ENCODE data around the gene PLAAT4.
"Not testable (repeated sequence)": the region's sequence is repeated elsewhere in the genome, so short reads cannot be mapped to it uniquely, and the experiment has no call there.

PLAAT4 gene

DNA sequence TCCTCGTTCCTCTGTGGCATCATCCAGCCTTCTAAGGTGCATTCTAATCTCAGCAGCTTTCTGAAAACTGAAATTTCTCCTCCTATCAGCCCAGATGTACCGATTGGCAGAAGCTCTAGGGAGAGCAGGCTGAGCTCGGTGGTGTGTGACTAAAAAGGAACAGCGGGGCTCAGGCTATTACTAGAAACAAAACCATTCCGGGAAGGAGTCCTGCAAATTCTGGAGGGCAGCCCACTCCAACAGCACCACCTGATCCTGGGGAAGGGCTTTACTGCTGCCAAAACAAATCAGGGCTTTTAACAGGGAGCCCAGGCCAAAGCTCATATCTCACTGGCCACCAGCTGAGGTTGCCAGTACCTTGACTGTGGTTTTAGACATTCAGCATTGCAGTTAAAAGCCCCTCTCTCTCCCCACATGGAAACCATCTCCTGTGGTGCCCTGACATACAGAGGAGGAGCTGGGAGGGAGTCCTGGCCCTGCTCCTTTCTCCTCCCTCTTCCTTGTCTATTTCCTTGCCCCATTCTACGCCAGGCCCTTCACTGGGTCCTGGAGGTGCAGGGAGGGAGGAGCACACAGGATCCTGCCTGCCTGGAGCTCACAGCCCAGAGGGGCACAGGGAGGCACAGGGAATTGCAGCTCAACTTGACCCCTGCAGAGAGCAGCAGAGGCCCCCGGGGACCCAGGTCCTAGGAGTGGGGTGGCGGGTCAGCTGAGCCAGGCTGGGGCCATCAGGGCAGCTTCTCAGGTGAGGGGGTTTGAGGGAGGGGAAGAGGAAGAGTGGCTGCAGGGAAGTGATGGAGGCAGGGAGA is 889 bp downstream of the PLAAT4 start:
- DNase-seq = peak in 45 of 51 donors; percentile 13 to 85 (median 55)

DNA sequence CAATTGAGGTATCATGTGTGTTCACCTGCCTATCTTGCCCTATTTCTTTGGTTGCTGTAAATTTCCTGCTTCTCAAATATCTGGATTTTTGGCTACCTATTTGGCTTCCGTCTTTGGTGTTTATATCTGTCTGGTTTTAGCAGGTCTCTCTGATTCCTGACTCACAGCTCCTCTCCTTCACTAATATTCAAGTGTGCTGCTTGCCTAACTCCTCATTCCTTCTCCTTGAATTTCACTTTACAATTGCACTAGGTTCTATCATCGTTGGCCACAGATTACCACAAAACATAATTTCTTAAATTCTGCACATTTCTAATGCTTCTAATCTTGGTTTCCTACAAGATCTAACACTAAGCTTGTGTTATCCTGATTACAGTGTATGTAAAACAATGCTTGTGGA is 5.9 kb downstream of the PLAAT4 start:
- not testable (repeated sequence) for DNase-seq

DNA sequence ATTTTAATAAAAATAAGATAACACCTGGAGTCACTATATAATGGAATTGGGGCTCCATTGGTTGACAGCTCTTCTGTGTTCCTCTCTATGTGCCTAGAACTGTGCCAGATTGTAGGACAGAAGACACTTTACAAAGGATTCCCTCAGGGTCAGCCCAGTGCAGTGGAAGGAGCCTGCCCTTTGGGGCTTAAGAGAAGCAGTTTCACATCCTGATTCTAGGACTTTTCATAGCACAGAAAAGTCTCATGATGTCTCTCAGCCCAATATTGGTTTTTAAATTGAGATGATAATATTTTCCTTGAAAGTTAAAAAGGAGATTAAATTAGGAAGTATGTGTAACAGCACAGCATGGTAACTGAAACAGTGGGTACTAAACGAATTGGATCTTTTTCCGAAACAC is 7.1 kb downstream of the PLAAT4 start:
- DNase-seq = no peak

DNA sequence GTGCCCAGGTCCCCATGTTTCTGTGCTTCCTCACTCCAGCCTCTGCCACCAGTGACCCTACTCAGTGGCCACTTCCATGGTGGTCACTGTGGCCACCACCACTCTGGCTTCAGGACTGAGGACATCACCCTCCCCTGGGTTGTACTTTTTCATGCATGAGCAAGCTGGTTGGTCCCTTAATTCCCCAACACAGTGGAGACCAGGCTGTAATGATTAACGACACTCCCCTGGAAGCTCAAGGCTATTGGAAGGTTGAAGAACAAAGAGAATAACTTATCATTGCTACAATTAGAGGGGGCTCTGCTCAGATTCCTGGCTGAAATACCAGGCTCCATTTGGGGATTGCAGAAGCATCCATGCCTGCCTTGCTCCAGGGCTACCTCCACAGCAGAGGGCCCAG is 10.5 kb downstream of the PLAAT4 start:
- DNase-seq = no peak

DNA sequence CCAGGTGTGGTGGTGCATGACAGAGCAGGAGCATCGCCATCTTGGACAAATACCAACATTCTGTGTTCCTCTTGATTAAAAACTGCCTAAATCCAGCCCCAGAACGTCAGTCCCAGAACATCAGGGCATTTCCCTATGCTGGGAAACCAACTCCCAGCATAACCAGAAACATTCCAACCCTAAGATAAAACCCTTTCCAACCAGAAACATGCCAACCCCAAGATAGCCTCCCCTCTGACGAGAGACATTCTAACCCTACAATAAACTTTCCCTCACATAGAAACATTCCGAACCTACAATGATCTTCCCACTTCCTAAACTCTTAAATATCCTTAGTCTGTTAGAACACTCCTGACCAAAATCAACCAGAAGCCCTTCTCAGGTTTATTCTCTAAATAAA is 11.6 kb downstream of the PLAAT4 start:
- DNase-seq = no peak

DNA sequence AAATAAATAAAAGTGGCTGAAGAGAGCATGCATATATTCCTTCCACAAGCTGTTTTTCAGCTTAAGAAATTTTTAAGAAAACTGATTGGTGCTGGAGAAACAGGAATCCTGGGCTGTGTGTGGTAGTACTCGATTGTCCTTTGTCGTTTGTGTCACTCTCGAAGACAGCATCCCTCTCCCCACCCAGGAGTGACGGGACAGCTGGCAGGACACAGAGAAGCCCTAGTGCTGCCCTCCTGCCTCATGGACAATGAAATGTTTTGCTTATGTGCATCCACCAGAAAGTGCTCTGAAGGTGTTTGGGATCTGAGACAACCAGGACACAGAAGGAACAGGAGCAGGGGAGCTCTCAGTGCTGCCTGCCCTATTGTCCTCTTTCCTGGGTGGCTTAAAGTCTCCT is 12.8 kb downstream of the PLAAT4 start:
- DNase-seq = peak in 12 of 51 donors; percentile 15 to 46 (median 24)

DNA sequence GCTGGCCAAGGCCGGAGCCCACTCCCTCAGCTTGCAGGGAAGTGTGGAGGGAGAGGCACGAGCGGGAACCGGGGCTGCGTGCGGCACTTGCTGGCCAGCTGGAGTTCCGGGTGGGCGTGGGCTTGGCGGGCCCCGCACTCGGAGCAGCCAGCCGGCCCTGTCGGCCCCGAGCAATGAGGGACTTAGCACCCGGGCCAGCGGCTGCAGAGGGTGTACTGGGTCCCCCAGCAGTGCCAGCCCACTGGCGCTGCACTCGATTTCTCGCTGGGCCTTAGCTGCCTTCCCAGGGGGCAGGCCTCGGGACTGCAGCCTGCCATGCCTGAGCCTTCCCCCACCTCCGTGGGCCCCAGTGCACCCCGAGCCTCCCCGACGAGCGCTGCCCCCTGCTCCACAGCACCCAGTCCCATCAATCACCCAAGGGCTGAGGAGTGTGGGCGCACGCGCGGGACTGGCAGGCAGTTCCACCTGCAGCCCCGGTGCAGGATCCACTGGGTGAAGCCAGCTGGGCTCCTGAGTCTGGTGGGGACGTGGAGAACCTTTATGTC is 13.6 kb downstream of the PLAAT4 start:
- not testable (repeated sequence) for DNase-seq

DNA sequence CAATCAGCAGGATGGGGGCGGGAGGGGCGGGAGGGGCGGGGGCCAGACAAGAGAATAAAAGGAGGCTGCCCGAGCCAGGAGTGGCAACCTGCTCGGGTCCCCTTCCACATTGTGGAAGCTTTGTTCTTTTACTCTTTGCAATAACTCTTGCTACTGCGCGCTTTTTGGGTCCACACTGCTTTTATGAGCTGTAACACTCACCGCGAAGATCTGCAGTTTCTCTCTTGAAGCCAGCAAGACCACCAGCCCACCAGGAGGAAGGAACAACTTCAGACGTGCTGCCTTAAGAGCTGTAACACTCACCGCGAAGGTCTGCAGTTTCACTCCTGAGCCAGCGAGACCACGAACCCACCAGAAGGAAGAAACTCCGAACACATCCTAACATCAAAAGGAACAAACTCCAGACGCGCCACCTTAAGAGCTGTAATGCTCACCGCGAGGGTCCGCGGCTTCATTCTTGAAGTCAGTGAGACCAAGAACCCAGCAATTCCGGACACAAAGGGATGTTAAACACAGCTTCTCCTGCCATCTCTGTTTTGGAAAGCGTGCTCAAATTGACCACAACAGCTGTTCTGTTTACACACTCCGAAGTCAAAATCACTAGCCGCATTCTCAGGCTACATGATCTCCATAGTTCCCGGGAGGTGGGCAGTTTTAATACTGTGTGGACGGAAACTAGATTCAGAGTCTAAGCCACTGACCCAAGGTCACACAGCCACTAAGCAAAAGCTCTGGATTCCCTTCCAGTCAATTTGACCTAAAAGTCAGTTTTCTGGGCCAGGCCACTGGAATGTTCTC is 14.7 kb downstream of the PLAAT4 start:
- DNase-seq = no peak

DNA sequence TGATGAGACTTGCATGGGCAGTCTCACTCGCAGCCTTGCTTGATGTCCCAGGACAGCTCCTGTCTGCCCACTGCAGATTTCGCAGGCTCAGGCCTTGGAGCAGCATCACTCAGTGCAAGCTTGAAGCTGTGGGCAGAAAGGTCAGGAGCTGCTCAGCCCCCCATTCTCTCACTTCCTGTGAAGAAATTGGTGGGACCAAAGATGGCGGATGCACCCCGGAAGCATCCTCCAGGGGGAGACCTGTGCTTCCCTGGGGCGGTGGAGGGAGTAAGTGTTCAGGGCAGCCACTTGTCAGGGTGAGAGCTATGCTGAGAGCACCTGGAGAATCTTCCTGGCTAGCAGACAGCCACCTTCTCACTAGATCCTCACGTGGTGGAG is 15.3 kb downstream of the PLAAT4 start:
- DNase-seq = no peak

DNA sequence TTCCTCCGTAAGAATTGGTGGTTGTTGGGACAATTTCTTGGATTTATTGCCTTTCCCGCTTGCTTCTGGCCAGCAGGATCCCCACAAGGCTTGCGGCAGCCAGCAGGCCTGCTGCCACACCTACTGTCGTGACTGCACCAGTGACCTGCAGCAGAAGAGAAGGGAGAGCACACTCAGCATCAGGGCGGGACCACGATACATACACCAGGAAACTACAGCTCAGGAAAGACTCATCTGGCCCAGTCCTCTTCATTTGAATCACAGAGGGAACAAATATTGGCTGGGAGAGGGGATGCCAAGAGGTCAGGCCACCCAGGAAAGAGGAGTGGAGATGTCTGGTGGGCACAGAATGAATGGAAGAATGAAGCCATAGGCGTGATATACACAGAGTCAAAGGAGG is 16.3 kb downstream of the PLAAT4 start:
- no peak for DNase-seq

DNA sequence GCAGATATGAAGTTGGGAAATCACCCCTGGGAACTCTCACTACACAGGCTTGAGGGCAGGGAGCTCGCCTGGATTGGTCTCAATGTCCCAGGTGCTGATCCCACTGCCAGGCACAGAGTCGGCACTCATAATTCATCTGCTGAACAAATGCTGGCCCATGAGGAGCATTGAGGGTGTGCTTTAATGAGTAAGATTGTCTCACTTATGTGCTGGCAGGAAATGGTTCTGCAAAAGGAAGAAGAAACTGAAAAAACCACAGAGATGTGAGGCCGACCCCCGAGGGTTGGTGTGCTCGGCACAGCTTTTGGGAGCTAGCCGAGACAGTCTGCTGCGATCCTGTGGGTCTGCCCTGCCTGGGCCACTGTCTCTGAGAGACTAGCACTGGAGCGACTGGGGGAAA is 17.2 kb downstream of the PLAAT4 start:
- DNase-seq = no peak

DNA sequence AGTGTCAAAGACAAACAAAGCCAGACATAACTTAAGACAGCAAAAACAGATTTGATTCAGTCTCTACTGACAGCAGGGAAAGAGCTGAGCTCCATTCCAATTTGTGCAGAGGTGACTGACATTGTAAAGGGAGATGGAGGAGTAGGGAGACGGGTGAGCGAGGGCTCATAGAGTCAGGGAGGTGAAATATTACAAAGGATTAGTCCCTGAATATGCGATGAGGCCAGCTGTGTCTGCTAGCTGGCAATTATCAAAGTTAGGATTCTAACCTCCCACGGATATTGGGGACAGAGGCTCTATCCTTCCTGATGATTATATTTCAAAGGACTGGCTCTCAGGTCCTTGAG is 18.2 kb downstream of the PLAAT4 start:
- no peak for DNase-seq

DNA sequence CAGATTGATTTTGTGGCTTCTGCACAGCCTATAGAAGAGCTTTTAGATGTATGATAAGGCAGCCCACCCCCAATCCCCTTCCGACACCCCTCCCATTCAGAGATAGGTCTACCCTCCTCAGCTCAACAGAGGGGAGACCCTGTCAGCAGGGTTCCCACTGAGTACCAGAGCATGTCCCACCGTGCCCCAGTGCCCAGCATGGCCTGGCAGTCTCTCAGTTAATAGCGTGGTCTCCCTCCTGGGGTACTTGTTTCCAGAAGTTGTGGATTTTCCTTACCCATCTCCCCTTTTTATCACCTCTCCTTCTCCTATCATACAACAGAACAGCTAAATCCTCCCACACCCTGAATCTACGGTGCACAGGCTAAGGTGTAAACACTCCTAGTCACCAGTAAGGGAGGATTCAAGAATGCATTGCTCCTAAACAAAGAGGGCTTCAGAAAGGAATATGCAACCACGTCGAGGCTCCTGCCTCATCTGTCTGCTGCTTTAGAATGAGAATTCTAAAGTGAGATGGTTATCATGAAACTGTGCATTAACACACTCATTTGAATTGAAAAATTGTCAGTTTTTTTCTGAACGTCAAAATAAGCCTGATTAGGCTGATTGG is 19.9 kb downstream of the PLAAT4 start:
- no peak for DNase-seq

DNA sequence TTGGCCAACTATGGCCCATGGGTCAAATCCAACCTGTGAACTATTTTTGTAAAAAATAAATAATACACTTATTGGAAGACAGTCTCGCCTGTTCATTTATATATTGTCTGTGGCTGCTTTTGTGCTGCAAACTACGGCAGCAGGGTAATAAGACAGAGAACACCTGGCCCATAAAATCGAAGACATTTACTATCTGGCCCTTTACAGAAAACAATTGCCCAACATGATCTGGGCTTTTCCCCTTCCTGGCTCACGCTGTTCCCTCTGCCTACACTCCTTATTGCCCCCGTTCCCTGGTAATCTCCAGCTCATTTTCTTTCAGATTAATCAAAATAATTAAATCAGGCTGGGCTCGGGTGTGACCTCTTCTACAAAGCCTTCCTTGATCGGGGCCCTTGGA is 21.0 kb downstream of the PLAAT4 start:
- no peak for DNase-seq

DNA sequence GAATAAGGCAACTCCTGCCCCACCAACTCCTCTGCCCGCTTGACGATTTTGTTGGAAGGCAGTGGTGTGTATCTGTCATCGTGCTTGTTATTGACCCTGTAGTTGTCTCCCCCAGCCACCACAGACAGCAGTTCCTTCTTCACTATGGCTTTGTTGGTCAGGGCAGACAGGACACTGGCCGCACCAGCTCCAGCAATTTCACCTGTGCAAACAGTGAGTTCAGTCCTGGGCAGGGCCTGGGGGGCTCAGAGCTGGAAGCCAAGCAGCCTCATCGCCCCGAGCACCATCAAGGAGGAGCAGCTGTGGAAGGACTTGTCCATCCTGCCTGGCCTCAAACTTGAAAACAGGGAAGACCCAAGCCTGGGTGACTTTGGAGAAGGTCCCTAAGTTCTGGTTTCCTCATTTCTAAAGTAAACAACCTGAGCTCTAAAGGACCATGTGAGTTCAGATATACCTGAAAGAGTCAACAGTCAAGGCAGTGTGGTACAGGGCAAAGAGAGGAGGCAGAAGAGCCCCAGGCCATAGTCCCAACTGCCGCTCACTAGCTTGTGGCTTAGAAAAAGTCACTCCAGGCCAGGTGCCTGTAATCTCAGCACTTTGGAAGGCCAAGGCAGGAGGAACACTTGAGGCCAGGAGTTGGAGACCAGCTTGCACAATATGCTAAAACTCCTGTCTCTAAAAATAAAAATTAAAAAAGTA is 22.0 kb downstream of the PLAAT4 start:
- no peak for DNase-seq

DNA sequence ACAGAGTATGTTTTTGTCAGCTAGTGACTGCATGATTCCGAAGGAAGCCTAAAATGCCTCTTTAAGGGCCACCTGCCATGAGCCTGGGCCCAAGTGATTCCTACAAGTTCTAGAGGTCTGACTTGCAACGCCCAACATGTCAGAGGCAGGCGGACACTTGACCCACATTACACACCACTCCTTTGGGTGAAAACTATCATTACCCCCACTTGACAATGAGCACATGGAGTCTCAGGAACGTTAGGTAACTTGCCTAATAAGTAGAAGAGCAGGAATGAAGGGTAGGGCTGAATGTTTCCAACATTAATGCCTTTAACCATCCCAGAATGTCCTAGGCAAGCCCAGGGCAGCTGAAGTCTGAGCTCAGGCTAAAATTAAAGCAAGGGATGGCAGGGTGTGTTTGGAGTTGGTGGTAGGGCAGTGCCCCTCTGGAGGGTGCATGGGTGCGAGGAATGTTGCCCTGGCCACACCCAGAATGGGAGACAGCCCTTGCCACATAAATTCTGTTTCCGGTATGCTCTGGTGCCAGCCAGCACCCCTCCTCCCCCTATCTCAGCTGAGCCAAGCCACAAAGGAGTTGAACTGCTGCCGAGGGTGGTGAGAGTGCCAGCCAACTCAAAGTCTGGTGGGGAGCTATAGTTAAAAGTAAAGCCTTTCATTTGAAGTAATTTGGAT is 24.0 kb downstream of the PLAAT4 start:
- peak in 3 of 51 donors; percentile 9 to 28 (median 28) for DNase-seq

DNA sequence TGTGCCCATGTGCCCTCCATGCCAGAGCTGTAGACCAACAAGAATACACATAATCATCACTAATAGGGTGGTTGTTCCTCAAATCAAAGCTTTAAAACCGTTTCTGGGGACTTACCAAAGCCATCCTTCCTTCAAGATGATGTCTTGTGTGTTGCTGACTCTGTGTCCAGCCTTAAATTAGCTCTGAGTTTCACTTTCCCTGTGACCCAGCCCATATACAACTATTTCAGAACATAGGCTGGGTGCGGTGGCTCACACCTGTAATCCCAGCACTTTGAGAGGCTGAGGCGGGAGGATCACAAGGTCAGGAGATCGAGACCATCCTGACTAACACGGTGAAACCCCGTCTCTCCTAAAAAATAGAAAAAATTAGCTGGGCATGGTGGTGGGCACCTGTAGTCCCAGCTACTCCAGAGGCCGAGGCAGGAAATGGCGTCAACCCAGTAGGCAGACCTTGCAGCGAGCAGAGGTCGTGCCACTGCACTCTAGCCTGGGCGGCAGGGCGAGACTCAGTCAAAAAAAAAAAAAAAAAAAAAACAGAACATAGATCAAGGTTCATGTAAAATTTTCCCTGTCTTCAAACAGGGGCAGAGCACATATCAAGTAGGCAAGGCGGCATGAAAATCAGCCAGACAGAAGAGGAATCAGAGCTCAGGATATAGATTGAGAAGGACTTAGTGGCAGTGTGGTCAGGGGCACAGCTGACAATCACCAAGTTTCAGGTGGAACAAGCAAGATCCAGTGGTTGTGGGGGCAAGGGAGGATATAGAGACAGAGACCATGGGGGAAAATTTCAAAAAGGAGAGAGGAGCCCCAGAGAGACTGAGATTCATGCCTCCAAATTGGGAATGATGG is 26.8 kb downstream of the PLAAT4 start, which contains the start of gene PLAAT2:
Gene PLAAT2 (minus strand): TSS at position 179 of the 855 bp plus-strand sequence. CDS start 55 bp downstream, at position 124.
- no peak for DNase-seq

DNA sequence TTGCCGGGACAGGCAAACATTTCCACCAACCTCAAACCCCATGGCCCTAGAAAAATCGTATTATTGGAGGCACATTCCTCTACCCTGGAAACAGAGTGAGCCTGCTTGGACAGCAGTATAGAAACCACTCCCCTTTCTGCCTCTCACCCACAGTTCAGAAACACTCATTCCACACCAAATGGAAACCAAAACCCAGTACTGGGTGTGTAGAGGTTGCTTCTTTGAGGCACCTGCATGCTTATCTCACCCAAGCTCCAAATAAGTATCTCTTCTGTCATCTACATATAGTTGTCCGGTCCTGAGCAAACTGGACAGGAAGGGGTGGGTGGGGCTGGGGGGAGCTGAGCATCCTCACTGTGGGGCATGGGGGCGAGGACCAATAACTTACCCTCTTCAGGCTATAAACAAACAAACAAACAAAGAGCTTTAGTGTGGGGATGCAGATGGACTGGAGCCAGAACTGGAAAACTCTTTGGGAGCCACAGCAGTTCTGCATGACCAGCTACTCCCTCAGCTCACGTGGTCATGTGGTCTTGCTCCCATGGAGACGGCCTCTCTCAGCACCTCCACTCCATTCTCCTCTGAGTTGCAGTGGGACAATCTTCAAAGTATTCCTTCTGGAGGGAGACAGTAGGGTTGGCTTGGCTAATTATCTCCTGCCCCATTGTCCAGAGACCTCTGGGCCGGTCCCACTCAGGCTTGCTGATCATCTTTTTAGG is 27.6 kb downstream of the PLAAT4 start:
- DNase-seq = peak in 16 of 51 donors; percentile 5 to 67 (median 34)

DNA sequence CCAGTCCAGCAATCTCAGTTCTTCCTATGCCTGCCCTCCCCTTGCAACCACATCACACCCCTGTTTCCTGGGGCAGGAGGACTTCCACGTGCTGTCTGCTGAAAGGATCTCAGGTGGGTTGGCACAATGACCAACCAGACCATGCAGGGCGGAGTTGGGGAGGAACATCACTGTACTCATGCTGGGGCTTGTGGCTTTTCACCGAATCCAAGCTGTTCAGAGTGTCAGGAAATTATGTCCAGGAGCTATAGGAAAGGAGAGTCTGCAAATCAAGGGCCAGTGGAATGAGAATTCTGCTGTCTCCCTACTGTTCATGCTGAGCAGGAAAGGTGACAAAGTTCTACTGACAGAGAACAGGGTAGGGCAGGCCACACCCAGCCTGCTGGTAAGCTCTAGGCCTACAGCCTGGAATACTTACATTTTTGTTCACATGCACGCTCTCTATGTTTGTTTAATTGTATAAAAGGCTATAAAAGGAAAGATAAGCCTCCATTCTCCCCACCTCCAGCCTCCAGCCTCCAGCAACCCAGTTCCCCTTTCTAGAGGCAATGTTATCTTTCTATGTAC is 28.3 kb downstream of the PLAAT4 start:
- DNase-seq = no peak
